ENCODE data around the gene RPS15. TPM values are rescaled to one million over a fixed set of nuclear protein-coding genes. Genes with fewer than 3 reads are reported as not detected.

The RPS15 gene
- total and polyA plus RNA-seq, 9 of the 15 experiments (the other 6 are each of a cell fraction or from before 2014, with no cell fraction given), result 605 to 2,791 (median 957) TPM

- TF ChIP-seq THAP12 (CRISPR knock-in tag; IDR thresholded peaks at IDR 0.05) (no peak), POLR2G (IDR thresholded peaks at IDR 0.05; ENCODE audit: low read depth, low read length) (peak; percentile 78), ARID1B (IDR thresholded peaks at IDR 0.05) (0 out of 2 replicates have a peak, but pooled peaks have one; percentile 8), ZNF384 (IDR thresholded peaks at IDR 0.05; ENCODE audit: low read depth, low read length) (no peak), FOXA1 (IDR thresholded peaks at IDR 0.05; ENCODE audit: borderline replicate concordance) (no peak), ZNF699 (CRISPR knock-in tag; IDR thresholded peaks at IDR 0.05; ENCODE audit: insufficient replicate concordance) (no peak), POLR2B (IDR thresholded peaks at IDR 0.05; ENCODE audit: low read depth, partially characterized antibody) (peak; percentile 40), ZFX (CRISPR knock-in tag; IDR thresholded peaks at IDR 0.05) (peak; percentile 93), PHF21A (IDR thresholded peaks at IDR 0.05; ENCODE audit: borderline replicate concordance, low read depth) (no peak), ZNF586 (CRISPR knock-in tag; conservative IDR thresholded peaks at IDR 0.05) (no peak), NR3C1 (CRISPR knock-in tag; IDR thresholded peaks at IDR 0.05) (peak; percentile 17; the same call in 1 of the 2 replicates), ESRRB (CRISPR knock-in tag; IDR thresholded peaks at IDR 0.05; ENCODE audit: borderline replicate concordance) (no peak), YY1 (IDR thresholded peaks at IDR 0.05; ENCODE audit: borderline replicate concordance in 1 of 3, control insufficient read depth in 1 of 3, extremely low read depth in 1 of 3, insufficient read depth in 3 of 3, insufficient read length in 1 of 3, insufficient replicate concordance in 2 of 3, low read depth in 1 of 3, low read length in 2 of 3) (no peak), GATAD2B (IDR thresholded peaks at IDR 0.05; ENCODE audit: borderline replicate concordance) (peak; percentile 37; the same call in 1 of the 2 replicates), SUPT5H (IDR thresholded peaks at IDR 0.05) (peak; percentile 67), L3MBTL2 (IDR thresholded peaks at IDR 0.05) (no peak), ZFP1 (CRISPR knock-in tag; IDR thresholded peaks at IDR 0.05) (no peak), ZBTB1 (CRISPR knock-in tag; IDR thresholded peaks at IDR 0.05; ENCODE audit: borderline replicate concordance, low read depth) (0 out of 2 replicates have a peak, but pooled peaks have one; percentile 31), PHF8 (IDR thresholded peaks at IDR 0.05; ENCODE audit: borderline replicate concordance, low read length) (peak; percentile 71; the same call in 1 of the 2 replicates), SP1 (CRISPR knock-in tag; IDR thresholded peaks at IDR 0.05) (no peak), EGR1 (conservative IDR thresholded peaks at IDR 0.05) (peak; percentile 86), JUN (IDR thresholded peaks at IDR 0.05; ENCODE audit: borderline replicate concordance, low read depth, low read length) (no peak), JUN (CRISPR knock-in tag; IDR thresholded peaks at IDR 0.05; ENCODE audit: borderline replicate concordance) (no peak), MTA1 (IDR thresholded peaks at IDR 0.05; ENCODE audit: borderline replicate concordance) (peak; percentile 53; the same call in 1 of the 2 replicates)
- TF ChIP-seq, protein P1, sequence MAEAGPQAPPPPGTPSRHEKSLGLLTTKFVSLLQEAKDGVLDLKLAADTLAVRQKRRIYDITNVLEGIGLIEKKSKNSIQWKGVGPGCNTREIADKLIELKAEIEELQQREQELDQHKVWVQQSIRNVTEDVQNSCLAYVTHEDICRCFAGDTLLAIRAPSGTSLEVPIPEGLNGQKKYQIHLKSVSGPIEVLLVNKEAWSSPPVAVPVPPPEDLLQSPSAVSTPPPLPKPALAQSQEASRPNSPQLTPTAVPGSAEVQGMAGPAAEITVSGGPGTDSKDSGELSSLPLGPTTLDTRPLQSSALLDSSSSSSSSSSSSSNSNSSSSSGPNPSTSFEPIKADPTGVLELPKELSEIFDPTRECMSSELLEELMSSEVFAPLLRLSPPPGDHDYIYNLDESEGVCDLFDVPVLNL (CRISPR knock-in tag; IDR thresholded peaks at IDR 0.05; ENCODE audit: low read depth), result 0 out of 2 replicates have a peak, but pooled peaks have one; percentile 60
These were observed 51.5 kb downstream of the RPS15 start (continued) for GRCh38 chr19:1489463-1490310.

Data from K562 (cell line).